Body of pancreas (tissue), 4 donors: ENCODE data around the gene CTNND2. TPM values are rescaled to one million over a fixed set of nuclear protein-coding genes. Genes with fewer than 3 reads are reported as not detected.

Experiments
- ATAC-seq: fragments of 150-250 bp; one replicate; pipeline ENCODE4 v1.9.1; 2016
- DNase-seq, 4 donors: peaks; one replicate each; pipeline ENCODE4 v3.0.0-alpha.2; 2019
- H3K27ac ChIP-seq, 4 donors: fragments of 200-600 bp; sonication (generic); 1 replicate in 3 of 4; 2 replicates in 1 of 4; pipeline versions ENCODE4 v1.5.1 to v1.6.1; 2016 to 2019; ENCODE audit warnings: mild to moderate bottlenecking in 1 of 4, mixed read lengths in 1 of 4, moderate library complexity in 1 of 4
- H3K27me3 ChIP-seq, 2 donors: fragments of 200-600 bp; sonication (generic); one replicate each; pipeline ENCODE4 v1.6.0; 2016; ENCODE audit warnings: mild to moderate bottlenecking in 1 of 2
- H3K36me3 ChIP-seq, 2 donors: fragments of 200-600 bp; sonication (generic); replicated peaks in 1 of 2; 2 replicates each; pipeline ENCODE4 v1.5.1; 2016; ENCODE audit warnings: low read depth in 2 of 2; ENCODE audit not compliant: insufficient read depth in 1 of 2
- H3K4me1 ChIP-seq: fragments of 200-600 bp; sonication (generic); one replicate; pipeline ENCODE4 v1.6.0; 2016
- H3K4me3 ChIP-seq, 2 donors: fragments of 200-600 bp; sonication (generic); 1 replicate in 1 of 2; 2 replicates in 1 of 2; pipeline ENCODE4 v1.5.1; 2016 to 2019
- H3K9me3 ChIP-seq, 3 donors: fragments of 200-600 bp; sonication (generic); 1 replicate in 2 of 3; 2 replicates in 1 of 3; pipeline ENCODE4 v1.5.1; 2016
- POLR2A ChIP-seq, 3 donors: fragments of 450-650 bp; IDR thresholded peaks; one replicate each; pipeline ENCODE4 v1.6.1; 2016; ENCODE audit warnings: antibody characterized with exemption in 3 of 3, mild to moderate bottlenecking in 2 of 3
- WGBS, 2 donors: methylation state at CpG; one replicate each; pipeline ENCODE4 v1.1.5; 2017; 5-methylcytosine and 5-hydroxymethylcytosine counted together
- intact Hi-C: fragments of 100-400 bp; cut with DNase I; formaldehyde crosslinking; loops from one replicate; pipeline ENCODE4 v1.15.1; 2023
- total RNA-seq, 2 donors: library from RNA; depleted of rRNA; stranded (reverse); fragments of >200 nt; gene quantifications; one replicate each; pipeline ENCODE4 v1.1.0, GENCODE V29; 2016
- TF ChIP-seq, protein P1 (sequence below), 7 experiments: fragments of 450-650 bp in 4 of 7; fragments of 200-600 bp in 3 of 7; sonication (generic) in 3 of 7; IDR thresholded peaks; one replicate each; pipeline ENCODE4 v1.5.1; 2016 to 2019; ENCODE audit warnings: antibody characterized with exemption in 7 of 7

CTNND2 gene
- total RNA-seq, 2 donors from 2014 or later, result 21.0 to 82.4 TPM

GRCh38 chr5:11557063-11557462, 347.2 kb downstream of the CTNND2 start:
- ATAC-seq (no peak), DNase-seq (no peak)
- WGBS, 2 donors, result 76 to 78% methylated on average over 3 of the region's 3 CpGs
- Histone ChIP-seq H3K36me3 (no peaks in the 10 kb centered on the region), H3K9me3 (no peaks in the 10 kb centered on the region), H3K4me3 (no peak overlapping the region), H3K27ac (no peak overlapping the region), H3K4me1 (no peaks in the 10 kb centered on the region), H3K27me3 (no peaks in the 10 kb centered on the region)
- TF ChIP-seq POLR2A (IDR thresholded peaks at IDR 0.05), result no peak
- TF ChIP-seq, protein P1, sequence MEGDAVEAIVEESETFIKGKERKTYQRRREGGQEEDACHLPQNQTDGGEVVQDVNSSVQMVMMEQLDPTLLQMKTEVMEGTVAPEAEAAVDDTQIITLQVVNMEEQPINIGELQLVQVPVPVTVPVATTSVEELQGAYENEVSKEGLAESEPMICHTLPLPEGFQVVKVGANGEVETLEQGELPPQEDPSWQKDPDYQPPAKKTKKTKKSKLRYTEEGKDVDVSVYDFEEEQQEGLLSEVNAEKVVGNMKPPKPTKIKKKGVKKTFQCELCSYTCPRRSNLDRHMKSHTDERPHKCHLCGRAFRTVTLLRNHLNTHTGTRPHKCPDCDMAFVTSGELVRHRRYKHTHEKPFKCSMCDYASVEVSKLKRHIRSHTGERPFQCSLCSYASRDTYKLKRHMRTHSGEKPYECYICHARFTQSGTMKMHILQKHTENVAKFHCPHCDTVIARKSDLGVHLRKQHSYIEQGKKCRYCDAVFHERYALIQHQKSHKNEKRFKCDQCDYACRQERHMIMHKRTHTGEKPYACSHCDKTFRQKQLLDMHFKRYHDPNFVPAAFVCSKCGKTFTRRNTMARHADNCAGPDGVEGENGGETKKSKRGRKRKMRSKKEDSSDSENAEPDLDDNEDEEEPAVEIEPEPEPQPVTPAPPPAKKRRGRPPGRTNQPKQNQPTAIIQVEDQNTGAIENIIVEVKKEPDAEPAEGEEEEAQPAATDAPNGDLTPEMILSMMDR (IDR thresholded peaks at IDR 0.05), result no peak
- intact Hi-C loops, result no loop called here

GRCh38 chr5:11555171-11555570, 349.1 kb downstream of the CTNND2 start:
- intact Hi-C loops, result no loop called here

GRCh38 chr5:11547730-11548129, 356.5 kb downstream of the CTNND2 start:
- TF ChIP-seq, protein P1 (IDR thresholded peaks at IDR 0.05), result no peak
- TF ChIP-seq POLR2A (IDR thresholded peaks at IDR 0.05), result no peak
- Histone ChIP-seq H3K27ac (no peak overlapping the region), H3K9me3 (no peaks in the 10 kb centered on the region), H3K27me3 (no peaks in the 10 kb centered on the region), H3K36me3 (no peaks in the 10 kb centered on the region), H3K4me1 (no peaks in the 10 kb centered on the region), H3K4me3 (no peak overlapping the region)
- DNase-seq, result no peak
- 85 to 94% methylated on average over 5 of the region's 5 CpGs for WGBS, 2 donors
- no peak for ATAC-seq
- intact Hi-C loops, result no loop called here

More at GRCh38 chr5:11555171-11555570, 349.1 kb downstream of the CTNND2 start:
- Histone ChIP-seq H3K27ac (no peak overlapping the region), H3K4me1 (no peaks in the 10 kb centered on the region), H3K4me3 (no peak overlapping the region), H3K36me3 (no peaks in the 10 kb centered on the region), H3K9me3 (no peaks in the 10 kb centered on the region), H3K27me3 (no peaks in the 10 kb centered on the region)
- TF ChIP-seq, protein P1 (IDR thresholded peaks at IDR 0.05), result no peak
- TF ChIP-seq POLR2A (IDR thresholded peaks at IDR 0.05), result no peak
- no peak for DNase-seq
- 77 to 85% methylated on average over 4 of the region's 4 CpGs for WGBS, 2 donors
- ATAC-seq, result no peak

DNA sequence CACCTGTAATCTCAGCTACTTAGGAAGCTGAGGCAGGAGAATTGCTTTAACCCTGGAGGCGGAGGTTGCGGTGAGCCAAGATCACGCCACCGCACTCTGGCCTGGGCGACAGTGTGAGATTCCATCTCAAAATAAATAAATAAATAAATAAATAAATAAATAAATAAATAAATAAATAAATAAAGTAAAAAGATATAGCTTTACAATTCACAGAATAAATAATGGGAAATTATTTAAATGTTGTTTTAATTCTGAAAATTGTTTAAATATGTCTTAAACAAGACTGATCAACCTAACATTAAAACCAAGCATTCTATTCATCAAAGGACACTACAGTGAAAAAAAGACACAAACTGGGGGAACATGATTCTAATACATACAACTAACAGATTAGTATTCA, 357.1 kb downstream of the CTNND2 start:
- H3K4me1 ChIP-seq, result no peaks in the 10 kb centered on the region
- no peak for ATAC-seq
- H3K36me3 ChIP-seq, result no peaks in the 10 kb centered on the region
- H3K27me3 ChIP-seq, result no peaks in the 10 kb centered on the region
- intact Hi-C loops, result no loop called here
- no peak for DNase-seq
- 99% methylated on average over 5 of the region's 5 CpGs for WGBS, 2 donors
- no peak overlapping the region for H3K4me3 ChIP-seq
- H3K27ac ChIP-seq, result no peak overlapping the region
- TF ChIP-seq, protein P1 (IDR thresholded peaks at IDR 0.05), result no peak
- TF ChIP-seq POLR2A (IDR thresholded peaks at IDR 0.05), result no peak
- no peaks in the 10 kb centered on the region for H3K9me3 ChIP-seq

- Histone ChIP-seq H3K36me3 (no peaks in the 10 kb centered on the region), H3K27ac (no peak overlapping the region), H3K9me3 (no peaks in the 10 kb centered on the region), H3K4me3 (no peak overlapping the region), H3K4me1 (no peaks in the 10 kb centered on the region), H3K27me3 (no peaks in the 10 kb centered on the region)
- TF ChIP-seq, protein P1 (IDR thresholded peaks at IDR 0.05), result no peak
- no peak for TF ChIP-seq POLR2A (IDR thresholded peaks at IDR 0.05)
- ATAC-seq (no peak), DNase-seq (no peak)
- intact Hi-C loops, result no loop called here
- WGBS, 2 donors, result 91 to 95% methylated on average over 5 of the region's 5 CpGs
These were observed 364.1 kb downstream of the CTNND2 start for GRCh38 chr5:11540112-11540511.
